ENCODE results near the gene DMWD.
"Not testable (repeated sequence)": the region's sequence is repeated elsewhere in the genome, so short reads cannot be mapped to it uniquely, and the experiment has no call there.

DMWD gene

DNA sequence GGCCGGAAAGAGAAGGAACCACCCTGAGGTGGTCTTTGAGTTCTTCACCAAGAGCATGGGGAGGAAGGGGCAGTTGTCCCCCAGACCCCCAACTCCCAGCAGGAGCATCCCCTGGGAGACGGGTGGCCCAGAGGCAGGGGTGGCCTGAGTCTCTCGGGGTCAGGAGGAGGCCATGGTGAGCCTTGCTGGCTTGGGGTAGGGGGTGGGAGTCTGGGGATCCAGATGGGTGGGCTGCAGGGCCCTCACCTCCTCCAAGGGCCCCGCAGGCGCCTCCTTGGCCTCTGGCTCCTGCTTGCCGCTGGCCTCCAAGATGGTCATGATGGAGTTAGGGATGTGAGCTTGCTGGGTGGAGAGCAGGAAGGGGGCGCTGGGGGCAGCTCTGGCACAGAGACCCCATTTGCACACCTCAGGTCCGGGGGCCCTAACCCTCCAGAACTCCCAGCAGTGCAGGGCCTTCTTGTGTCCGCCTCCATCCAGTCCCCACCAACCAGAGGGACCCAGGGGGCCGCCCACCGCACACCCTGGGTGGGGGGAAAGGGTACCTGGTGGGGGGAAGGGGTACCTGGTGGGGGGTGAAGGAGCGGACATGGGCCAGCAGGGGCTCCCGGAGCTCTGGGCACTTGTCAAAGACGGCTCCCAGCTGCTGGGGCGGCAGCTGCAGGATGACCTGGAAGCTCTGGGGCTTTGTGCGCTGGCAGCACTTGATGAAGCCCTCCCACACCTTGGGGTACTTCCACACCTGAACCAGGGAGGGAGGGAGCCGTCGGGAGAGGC lies 23.8 kb upstream of the DMWD start:
- no peak for DNase-seq

DNA sequence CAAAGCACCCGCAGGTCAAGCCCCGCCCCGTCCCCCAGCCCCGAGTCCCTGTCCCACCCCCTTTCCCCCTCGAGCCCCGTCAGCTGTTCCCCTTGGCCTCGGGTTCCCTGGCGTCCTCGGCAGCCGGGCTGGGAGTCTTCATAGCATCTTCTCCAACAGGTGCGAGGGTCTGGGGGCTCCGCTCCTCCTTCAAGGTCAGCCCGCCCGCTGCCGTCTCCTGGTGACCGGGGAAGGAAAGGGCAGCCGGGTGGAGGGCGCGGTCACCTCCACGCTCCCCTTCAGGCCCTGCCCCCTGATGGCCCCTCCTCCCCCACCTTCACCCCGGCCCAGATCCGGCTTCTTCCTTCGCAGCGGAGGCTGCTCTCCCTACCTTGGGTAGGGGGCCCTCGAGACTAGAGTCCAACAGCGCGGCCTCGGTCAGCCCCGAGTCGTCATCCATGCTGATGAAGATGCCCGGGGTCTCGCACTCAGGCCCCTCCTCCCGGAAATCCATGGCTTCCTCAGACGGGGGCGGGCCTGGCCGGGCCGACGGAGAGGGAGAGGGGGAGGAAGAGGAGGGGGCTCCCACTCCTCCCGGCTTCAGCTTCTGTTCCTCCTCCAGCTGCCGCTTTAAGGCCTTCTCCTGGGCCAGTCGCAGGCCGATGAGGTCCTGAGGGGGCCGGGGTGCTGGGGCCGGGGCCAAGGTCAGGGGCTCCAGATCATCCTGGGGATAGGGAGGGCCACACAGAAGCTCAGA lies 23.0 kb upstream of the DMWD start:
- DNase-seq: no peak

DNA sequence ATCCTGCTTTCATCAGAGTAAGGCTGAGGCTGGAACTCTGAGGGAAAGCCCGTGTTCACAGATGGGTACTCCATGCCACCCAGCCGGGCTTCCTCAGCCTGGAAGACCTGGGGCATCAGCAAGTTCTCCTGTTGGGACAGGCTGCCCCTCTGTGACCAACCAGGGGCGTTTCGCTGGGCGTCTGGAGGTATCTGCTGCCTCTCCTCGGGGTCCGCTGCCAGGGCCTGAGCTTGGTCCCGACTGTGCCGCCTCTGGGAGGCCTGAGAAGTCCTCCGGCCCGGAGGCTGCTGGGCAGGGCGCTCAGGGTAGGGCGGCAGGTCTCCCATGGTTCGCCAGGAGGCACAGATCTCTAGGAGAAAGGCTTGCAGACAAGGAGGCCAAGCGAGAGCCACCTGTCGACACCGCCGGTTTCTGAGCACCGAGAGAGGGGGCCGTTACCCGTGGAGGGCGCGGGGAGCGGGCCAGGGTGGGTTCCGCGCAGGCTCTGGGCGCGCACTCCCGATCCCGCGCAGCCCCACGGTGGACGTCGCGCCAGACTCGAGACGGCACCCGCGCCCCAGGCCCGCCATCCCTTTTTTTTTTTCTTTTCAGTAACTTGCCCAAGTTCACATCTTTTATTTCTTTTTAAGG lies 22.3 kb upstream of the DMWD start, which contains the start of gene RSPH6A:
Gene RSPH6A (minus strand): TSS at position 458 of the 630 bp plus-strand sequence. CDS start 132 bp downstream, at position 326.
- DNase-seq: no peak

DNA sequence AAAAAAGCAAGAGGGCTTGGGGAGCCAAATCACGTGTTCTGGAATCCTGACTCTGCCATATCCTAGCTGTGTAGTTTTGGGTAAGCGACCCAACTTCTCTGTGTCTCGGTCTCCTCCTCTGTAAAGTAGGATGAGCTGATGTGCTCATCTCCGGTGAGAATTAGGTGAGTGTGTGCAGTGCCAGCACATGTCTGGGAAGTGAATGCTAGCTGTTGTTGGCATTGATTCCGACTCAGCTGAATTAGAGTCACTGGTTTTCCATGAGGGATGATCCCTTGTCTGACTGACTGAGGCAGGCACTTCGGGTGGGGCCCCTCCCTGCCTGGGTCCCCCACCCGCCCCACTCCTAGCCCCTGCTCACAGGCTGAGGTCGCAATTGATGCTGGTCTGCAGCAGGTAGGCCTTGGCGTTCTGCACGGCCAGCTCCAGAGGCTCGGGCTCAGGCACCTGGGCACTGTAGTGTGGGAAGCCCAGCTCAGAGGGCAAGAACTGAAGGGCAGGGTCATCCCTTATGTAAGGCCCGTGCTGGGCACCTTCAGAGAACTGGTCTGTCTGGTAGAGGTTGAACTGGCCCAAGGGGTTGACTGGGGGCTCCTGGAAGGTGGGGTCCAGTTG lies 21.6 kb upstream of the DMWD start:
- DNase-seq: no peak

DNA sequence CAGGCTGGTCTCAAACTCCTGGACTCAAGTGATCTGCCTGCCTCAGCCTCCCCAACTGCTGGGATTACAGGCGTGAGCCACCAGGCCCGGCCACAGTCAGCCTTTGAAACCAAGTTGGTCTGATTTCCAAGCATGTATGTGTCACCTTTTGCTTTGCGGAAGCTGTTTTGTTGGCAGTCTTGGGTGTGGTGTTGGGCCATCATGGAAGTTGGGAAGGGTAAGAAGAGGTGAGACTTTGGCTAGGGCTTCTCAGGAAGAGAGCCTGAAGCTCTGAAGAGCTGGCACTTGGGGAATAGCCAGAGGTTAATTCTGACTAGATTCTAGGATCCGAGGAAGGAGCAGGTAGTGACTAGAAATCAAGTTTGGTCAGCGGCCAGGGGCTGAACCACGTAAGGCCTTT lies 19.7 kb upstream of the DMWD start:
- DNase-seq: no peak

DNA sequence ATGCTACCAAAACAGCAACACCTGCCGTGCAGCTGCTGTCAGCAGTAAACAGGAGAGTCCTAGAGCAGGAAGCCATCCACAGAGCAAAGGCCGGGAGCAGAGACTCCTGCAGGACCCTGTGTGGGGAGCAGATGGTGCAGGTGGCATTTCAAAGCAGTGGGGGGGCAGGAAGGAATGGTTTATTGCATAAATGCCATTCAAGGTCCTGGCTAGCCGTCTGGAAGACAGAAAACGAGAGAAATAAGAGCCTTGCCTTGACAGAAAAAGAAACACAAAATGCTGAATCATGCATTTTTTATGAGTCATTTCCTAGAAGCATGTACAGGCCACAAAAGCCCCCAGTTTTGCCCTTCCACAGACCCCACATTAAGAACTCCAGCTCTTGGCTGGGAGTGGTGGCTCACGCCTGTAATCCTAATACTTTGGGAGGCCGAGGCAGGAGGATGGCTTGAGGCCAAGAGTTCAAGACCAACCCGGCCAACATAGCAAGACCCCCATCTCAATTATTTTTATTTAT lies 17.1 kb upstream of the DMWD start:
- DNase-seq: no peak

DNA sequence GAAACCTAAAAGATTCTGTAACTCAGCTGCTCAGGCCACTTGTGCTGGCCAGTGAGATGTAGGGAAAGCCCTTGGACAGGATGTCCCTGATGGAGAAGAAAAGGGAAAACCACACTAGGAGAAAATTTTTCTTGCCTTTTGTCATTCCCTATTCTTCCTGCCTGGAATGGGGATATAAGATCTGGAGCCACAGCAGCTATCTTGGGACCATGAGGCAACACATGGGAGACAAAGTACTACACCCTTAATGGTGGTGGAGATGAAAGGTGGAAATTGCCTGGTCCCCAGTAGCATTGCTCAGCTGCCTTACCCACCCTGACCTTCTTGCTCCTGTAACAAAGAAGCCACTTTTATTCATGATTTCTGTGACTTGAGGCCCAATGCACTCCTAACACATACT lies 13.1 kb upstream of the DMWD start:
- no peak for DNase-seq

DNA sequence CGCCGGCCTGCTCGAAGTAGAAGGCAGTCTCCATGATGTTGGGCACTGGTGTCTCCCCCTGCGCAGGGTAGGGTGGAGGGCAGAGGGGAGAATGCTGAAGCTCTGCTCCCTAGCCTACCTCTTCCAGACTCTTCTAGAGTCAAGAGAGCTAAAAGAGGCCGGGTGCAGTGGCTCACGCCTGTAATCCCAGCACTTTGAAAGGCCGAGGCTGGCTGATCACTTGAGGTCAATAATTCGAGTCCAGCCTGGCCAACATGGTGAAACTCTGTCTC lies 12.2 kb upstream of the DMWD start:
- no peak for DNase-seq

DNA sequence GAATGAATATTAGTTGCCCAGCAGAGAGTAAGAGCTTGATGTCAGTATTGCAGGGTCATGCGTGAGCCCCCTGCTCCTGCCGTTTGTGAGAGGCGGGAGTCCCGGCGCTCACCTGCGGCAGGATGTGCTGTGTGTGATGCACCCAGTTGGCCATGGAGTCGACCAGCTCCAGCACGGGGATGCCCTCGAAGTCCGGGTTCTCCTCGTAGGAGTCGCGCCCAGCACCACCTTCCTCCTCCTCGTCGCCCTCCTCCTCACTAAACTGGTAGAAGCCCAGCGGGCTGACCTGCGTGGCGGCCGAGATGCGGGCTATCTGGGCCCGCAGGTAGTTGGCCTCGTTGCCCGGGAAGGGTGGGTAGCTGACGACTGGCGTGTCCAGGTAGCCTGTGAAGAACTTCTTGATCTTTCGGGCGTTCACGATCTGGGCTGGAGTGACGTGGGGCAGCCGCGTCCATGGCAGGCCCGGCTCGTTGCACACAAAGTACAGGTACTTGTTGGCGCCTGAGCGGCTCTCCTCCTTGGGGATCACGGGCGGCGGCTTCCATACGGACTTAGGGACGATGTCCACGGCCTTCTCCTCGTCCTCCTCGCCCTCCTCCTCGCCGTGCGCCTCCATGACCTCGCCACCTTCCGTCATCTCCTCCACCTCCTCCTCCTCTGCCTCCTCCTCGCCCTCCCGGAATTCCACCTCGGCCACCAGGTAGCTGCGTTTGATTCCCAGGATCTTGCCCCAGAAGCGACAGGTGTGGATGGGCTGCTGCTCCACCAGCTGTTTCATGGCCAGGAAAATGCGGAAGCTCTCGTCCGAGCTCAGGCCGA lies 11.7 kb upstream of the DMWD start:
- DNase-seq: no peak

DNA sequence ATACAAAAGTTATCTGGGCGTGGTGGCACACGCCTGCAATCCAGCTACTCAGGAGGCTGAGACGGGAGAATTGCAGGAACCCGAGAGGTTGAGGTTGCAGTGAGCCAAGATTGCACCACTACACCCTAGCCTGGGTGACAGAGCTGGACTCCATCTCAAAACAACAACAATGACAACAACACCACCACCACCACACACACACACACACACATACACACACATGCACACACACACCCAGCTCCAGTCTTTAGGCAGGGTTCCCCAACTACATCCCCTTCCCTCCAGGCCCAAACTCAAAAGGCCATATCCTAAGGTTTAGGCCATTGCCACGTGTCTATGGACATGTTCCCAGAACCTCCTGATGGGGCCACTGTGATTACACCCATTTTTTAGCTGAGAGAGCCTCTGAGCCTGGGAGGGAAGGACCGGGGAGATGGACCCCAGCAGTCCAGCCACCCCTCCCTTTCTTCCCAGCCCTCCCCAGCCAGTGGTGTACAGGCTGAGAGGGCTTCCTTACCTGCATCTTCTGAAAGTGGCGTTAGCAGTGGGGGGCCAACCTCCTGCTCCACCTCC lies 9.0 kb upstream of the DMWD start:
- no peak for DNase-seq

DNA sequence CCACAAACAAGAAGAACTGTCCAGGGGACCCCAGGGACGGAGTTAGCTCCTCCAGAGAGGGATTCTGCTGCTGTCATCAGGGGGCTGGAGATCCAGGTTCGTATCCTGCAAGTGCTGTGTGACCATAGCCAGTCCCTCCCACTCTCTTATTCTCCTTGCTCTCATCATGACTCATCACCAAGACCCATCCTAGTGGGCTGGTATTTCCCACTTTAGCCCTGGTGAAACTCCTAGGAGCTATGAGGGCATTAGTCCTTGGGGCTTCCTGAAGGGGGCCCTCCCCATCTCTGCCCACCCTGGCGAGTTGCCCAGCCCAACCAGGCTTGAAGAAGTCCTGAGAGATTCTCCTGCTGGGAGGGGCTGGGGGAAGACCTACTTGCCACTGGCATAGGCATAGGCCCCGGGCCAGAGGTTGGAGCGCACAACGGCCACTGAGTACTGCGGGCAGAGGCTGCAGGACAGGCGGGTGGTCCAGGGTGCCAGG lies 7.5 kb upstream of the DMWD start:
- no peak for DNase-seq

DNA sequence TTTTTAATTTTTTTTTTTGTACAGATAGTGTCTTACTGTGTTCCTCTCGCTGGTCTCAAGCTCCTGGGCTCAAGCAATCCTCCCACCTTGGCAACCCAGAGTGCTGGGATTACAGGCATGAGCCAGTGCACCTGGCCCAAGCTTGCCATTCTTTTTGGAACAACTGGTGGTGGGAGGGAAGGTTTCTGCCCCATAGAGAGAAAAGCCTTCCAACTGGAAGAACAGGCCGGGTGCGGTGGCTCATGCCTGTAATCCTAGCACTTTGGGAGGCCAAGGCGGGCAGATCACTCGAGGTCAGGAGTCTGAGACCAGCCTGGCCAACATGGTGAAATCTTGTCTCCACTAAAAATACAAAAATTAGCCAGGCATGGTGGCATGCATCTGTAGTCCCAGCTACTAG lies 6.9 kb upstream of the DMWD start:
- not testable (repeated sequence) for DNase-seq

DNA sequence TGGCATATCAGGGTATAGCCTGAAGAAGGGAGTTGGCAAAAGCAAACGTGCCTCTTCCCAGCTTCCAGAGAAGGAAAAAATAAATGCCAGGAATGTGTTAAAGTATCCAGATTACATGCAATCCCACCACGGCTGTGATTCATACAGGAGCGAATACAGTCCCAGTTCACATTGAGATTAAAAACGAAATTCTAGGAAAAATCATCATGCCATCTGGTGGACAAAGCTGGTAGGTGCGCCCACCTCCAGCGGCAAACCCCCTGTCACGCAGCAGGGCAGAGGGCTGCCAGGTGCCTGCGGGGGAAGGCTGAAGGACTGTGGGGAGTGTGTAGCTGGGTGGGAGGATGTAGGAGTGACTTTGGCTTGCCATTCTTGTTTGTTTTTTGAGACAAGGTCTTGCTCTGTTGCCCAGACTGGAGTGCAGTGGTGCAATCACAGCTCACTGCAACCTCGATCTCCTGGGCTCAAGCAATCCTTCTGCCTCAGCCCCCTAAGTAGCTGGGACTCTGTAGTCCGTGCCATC lies 6.4 kb upstream of the DMWD start:
- peak; percentile 74 for DNase-seq

DNA sequence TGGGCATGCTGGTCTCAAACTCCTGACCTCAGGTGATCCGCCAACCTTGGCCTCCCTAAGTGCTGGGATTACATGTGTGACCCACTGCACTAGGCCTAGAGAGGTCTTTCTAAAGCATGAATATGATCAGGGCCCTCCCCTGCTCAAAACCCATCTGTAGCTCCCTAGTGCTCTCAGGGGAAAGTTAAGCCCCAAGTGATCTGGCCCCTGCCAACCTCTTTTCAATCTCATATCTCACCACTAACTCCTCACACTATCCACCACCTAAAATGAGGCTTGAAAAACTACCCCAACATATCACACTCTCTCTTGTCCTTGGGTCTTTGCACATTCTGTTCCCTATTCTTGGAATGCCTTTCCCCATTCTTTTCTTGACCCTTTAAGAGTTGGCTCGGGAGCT lies 2.0 kb upstream of the DMWD start:
- DNase-seq: no peak

DNA sequence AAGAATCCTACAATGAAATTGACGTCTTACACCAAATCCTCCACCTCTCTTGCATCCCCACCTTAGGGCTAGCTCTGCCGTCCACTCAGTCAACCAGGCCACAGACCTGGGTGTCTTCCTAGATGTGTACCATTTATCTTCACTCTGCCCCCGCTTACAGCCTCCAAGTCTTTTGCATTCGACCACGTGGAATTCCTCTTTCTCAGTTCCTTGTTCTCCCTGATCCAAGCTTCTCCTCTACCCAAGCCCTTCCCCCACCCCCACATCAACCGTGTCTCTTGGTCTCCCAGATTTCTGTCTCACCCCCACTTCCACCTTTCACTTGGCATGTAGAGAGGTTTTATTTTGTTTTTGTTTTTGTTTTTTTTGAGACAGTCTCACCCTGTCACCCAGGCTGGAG lies 1.2 kb upstream of the DMWD start:
- no peak for DNase-seq

DNA sequence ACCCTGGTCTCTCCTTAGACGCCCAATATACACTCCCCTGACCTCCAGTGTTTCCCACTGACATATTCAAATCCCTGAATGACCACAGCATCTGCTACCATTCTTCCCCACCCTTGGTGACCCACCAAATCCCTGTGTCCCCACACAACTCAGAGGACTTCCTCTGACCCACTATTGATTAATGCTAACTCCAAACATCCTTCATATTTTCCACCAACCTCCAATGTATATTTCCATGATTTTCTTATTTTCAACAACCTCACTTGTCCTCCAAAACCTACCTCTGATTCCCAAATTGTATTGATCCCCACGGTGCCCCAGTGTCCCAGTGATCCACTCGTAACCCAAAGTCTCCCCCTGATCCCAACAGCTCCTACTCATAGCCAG lies 526 bp upstream of the DMWD start:
- no peak for DNase-seq

DNA sequence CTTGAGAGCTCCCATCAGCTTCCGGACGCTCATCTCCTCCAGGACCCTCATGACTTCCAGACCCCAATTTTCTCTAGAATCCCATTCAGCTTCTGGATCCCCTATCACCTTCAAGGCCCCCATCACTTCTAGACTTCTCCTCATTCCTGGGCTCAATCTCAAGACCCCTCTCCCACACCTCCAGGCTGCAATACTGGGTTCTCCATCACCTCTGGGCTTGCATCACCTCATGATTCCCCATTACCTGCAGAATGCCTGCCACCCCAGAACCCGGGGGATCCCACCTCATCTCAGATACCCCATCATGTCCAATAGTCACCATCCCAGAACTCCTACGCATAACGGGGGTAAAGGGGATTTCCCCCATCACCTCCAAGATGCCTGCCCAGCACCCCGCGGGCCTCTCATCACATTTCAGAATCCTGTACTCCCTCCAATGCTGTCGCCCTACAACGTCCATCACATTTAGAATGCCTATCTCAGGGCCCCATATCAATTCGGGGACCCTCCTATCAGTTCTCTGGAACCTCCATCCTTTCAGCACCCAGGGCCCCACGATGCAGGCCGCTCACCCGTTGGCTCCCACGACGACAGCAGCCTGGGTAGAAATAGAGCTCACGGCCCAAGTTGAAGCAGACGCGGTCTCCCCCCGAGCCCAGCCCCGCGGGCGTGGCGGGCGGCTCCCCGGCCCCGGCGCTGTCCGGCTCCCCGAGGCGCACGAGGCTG lies 738 bp downstream of the DMWD start:
- DNase-seq: no peak

DNA sequence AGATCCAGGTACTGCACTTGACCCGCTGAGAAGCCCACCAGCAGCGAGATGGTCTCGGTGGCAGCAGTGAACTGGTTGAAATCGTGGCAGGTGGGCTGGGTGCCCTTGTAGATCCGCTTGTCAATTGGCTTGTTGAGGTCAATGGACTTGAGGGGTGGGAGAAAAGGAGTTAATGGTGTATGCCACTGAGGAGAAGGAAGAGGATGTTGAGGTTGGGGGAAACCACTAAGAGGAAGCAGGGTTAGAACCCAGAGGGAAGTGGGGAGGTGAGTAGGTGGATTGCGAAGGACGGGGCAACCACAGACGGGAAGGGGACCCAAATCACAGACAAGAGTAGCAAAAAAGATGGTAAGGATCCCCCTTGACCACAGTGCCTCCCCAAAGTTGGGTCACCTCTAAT lies 1.7 kb downstream of the DMWD start:
- DNase-seq: no peak

DNA sequence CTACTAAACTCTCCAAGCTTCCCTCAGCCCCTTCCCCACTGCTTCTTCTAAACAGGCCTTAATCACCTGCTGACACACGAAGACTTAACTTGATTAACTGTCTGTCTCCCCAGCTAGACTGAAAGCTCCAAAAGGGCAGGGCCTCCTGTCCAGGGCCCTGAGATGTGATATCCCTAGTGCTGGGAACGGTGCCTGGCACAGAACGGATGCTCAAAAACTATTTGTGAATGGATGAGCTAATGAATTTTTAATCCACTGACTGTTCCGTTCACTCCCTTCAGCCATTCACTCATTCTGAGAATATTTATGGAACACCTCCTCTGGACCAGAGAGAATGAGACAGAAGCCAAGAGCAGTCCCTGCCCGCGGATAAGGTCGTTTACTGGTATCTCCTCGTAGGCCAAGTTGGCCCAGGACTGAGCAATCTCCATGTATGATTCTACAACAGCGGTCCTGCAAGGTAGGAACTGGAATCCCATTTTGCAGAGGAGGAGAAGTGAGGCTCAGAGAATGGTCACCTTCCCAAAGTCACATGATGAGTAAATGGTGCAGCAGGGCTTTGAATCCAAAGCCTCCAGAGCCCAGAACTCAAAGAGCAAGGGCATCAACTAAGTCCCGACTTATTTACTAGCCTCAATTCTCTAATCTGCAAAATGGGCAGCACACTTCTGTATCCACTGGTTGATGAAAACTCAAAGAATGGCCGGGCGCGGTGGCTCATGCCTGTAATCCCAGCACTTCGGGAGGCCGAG lies 3.4 kb downstream of the DMWD start:
- DNase-seq: no peak

DNA sequence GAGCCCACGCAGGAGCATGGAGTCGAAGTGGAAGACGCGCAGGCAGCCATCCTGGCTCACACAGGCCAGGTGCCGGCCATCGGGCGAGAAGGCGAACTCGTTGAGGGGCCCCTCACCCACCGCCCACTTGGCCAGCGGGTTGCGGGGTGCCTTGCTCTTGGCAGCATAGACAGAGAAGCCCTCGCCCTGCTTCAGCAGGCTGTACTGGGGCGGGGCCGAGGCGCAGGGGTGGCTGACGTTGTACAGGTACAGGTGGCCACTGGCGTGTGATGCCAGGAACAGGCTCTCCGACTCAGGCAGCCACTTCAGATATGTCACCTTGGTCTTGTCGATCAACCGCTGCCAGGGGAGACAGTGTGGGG lies 6.1 kb downstream of the DMWD start:
- no peak for DNase-seq

All from activated T-cell treated with anti-CD3 and anti-CD28 coated beads, Interleukin-2, amount 50 U/mL, for 1 hour (primary cell).